Suprapubic skin (tissue), 4 donors: ENCODE measurements around the gene UBE4A. TPM values are rescaled to one million over a fixed set of nuclear protein-coding genes. Genes with fewer than 3 reads are reported as not detected.

Experiments used
- DNase-seq, 2 donors: peaks; one replicate each; pipeline ENCODE4 v3.0.0-alpha.2; 2019; ENCODE audit warnings: low spot score in 2 of 2
- H3K27ac ChIP-seq: fragments of 200-600 bp; sonication (generic); one replicate; pipeline ENCODE4 v1.5.1; 2019
- H3K27me3 ChIP-seq: fragments of 200-600 bp; sonication (generic); one replicate; pipeline ENCODE4 v1.5.1; 2019
- H3K36me3 ChIP-seq: fragments of 200-600 bp; sonication (generic); one replicate; pipeline ENCODE4 v1.5.1; 2019
- H3K4me1 ChIP-seq: fragments of 200-600 bp; sonication (generic); one replicate; pipeline ENCODE4 v1.5.1; 2019
- H3K4me3 ChIP-seq: fragments of 200-600 bp; sonication (generic); one replicate; pipeline ENCODE4 v1.5.1; 2019; ENCODE audit warnings: mild to moderate bottlenecking
- H3K9me3 ChIP-seq: fragments of 200-600 bp; sonication (generic); one replicate; pipeline ENCODE4 v1.5.1; 2019
- EP300 ChIP-seq: sonication (generic); formaldehyde crosslinking; IDR thresholded peaks from one replicate; pipeline ENCODE4 v1.6.1; 2017; ENCODE audit warnings: antibody characterized with exemption
- POLR2A ChIP-seq, 2 donors: fragments of 450-650 bp; IDR thresholded peaks; one replicate each; pipeline ENCODE4 v1.6.1; 2017; ENCODE audit warnings: antibody characterized with exemption in 2 of 2, mild to moderate bottlenecking in 2 of 2, moderate library complexity in 2 of 2
- POLR2AphosphoS5 ChIP-seq, 3 donors: sonication (generic); formaldehyde crosslinking; IDR thresholded peaks; one replicate each; pipeline ENCODE4 v1.6.1; 2017; ENCODE audit warnings: antibody characterized with exemption in 3 of 3
- WGBS: methylation state at CpG from one replicate; pipeline ENCODE4 v1.1.5; 2018; 5-methylcytosine and 5-hydroxymethylcytosine counted together
- total RNA-seq, 4 donors: library from RNA; depleted of rRNA; stranded (reverse); fragments of >200 nt; gene quantifications; one replicate each; pipeline ENCODE4 v1.1.0, GENCODE V29; 2016
- TF ChIP-seq, protein P1 (sequence below), 2 donors: fragments of 200-600 bp in 1 of 2; fragments of 450-650 bp in 1 of 2; sonication (generic) in 1 of 2; IDR thresholded peaks; one replicate each; pipeline ENCODE4 v1.5.1; 2016 to 2019; ENCODE audit warnings: antibody characterized with exemption in 2 of 2, mild to moderate bottlenecking in 1 of 2, moderate library complexity in 1 of 2

UBE4A gene
- total RNA-seq, 4 donors from 2014 or later = 37.0 to 81.8 (median 50.4) TPM

DNA sequence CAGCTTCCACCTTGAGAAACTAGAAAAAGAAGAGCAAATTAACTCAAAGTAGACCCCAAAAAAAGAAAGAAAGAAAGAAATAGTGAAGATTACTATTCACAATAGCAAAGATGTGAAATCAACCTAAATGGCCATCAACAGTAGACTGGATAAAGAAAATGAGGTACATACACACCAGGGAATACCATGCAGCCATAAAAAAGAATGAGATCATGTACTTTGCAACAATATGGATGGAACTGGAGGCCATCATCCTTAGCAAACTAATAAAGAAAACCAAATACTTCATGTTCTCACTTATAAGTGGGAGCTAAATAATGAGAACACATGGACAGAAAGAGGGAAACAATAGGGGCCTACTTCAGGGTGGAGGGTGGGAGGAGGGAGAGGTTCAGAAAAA lies 30.7 kb upstream of the UBE4A start:
- no peak for TF ChIP-seq EP300
- TF ChIP-seq, protein P1, sequence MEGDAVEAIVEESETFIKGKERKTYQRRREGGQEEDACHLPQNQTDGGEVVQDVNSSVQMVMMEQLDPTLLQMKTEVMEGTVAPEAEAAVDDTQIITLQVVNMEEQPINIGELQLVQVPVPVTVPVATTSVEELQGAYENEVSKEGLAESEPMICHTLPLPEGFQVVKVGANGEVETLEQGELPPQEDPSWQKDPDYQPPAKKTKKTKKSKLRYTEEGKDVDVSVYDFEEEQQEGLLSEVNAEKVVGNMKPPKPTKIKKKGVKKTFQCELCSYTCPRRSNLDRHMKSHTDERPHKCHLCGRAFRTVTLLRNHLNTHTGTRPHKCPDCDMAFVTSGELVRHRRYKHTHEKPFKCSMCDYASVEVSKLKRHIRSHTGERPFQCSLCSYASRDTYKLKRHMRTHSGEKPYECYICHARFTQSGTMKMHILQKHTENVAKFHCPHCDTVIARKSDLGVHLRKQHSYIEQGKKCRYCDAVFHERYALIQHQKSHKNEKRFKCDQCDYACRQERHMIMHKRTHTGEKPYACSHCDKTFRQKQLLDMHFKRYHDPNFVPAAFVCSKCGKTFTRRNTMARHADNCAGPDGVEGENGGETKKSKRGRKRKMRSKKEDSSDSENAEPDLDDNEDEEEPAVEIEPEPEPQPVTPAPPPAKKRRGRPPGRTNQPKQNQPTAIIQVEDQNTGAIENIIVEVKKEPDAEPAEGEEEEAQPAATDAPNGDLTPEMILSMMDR (IDR thresholded peaks at IDR 0.05) = no peak
- no peak for TF ChIP-seq POLR2A (IDR thresholded peaks at IDR 0.05)
- TF ChIP-seq POLR2AphosphoS5 (IDR thresholded peaks at IDR 0.05) = no peak
- Histone ChIP-seq H3K9me3 (no peaks in the 10 kb centered on the region), H3K27me3 (no peaks in the 10 kb centered on the region), H3K27ac (no peak overlapping the region), H3K36me3 (no peaks in the 10 kb centered on the region), H3K4me3 (no peak overlapping the region), H3K4me1 (no peaks in the 10 kb centered on the region)
- DNase-seq = no peak

DNA sequence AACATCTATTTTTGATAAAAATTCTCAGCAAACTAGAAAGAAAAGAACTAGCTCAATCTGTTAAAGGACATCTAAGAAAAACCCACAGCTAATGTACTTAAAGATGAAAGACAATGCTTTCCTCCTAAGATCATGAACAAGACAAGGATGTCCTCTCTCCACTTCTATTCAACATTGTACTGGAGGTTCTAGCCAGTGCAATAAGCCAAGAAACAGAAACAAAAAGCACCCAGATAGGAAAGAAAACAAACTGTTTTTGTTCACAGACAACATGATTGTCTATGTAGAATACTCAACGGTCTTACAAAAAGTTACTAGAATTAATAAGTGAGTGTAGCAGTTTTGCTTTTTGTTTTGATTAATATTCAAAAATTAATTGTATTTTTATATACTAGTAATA lies 24.7 kb upstream of the UBE4A start:
- no peak overlapping the region for H3K4me3 ChIP-seq
- no peak overlapping the region for H3K27ac ChIP-seq
- peaks cover 2% of the 10 kb centered on the region for H3K27me3 ChIP-seq
- 73% methylated on average over 1 of the region's 1 CpG for WGBS
- no peaks in the 10 kb centered on the region for H3K36me3 ChIP-seq
- no peaks in the 10 kb centered on the region for H3K9me3 ChIP-seq
- TF ChIP-seq POLR2AphosphoS5 (IDR thresholded peaks at IDR 0.05) = no peak
- no peak for TF ChIP-seq EP300
- TF ChIP-seq POLR2A (IDR thresholded peaks at IDR 0.05) = no peak
- TF ChIP-seq, protein P1 (IDR thresholded peaks at IDR 0.05) = no peak
- no peak for DNase-seq
- no peaks in the 10 kb centered on the region for H3K4me1 ChIP-seq

DNA sequence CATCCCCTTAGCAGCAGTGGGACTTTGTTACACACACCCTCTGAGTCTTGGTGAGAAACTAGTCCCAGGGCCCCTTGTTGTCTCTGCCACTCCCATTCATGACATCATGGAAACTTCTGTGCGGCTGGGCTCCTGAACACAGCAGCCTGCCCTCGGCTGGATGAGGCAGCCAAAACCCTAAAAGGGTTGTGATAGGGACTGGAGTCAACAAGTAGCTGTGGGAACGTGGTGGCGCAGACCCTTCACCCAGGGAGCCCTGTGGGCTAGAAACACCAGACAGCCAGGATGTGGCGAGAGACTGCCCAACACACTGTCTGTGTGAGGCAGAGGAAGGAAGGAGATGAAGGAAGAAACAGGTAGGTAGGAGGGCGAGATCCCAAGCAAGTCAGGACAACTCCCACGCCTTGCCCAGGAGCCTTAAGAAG lies 20.8 kb upstream of the UBE4A start:
- H3K9me3 ChIP-seq = no peaks in the 10 kb centered on the region

DNA sequence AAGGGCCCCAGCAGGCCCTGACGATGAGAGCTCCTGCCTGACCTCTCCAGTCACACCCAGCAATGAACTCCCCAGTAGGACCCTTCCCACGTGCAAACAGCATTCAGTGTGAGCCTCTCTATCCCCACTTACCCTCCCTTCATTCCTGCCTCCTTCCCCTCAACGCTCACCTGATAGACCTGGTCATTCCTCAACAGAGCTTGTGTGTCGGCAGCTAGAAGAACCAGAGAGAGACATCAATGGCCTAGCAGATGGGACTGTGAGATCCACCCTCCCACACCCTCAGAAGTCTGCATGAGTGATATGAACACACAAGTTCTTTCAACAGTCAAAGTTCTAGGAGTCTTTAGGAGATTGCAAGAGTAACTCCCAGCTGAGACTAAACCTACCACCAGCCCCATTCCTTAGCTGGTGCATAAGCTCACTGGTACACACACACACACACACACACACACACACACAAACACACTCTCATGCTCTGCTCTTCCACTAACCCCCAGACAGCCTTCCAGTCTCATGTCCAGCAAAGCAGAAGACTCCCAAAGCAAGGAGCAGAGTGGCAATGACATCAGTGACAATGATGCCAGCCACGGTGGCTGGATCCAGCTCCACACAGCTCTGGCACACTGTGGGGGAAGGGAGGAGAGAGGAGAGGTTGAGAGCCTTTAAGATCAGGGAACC lies 20.0 kb upstream of the UBE4A start:
- no peaks in the 10 kb centered on the region for H3K36me3 ChIP-seq
- 79% methylated on average over 5 of the region's 5 CpGs for WGBS
- no peaks in the 10 kb centered on the region for H3K4me1 ChIP-seq
- TF ChIP-seq, protein P1 (IDR thresholded peaks at IDR 0.05) = no peak
- TF ChIP-seq POLR2A (IDR thresholded peaks at IDR 0.05) = no peak
- TF ChIP-seq POLR2AphosphoS5 (IDR thresholded peaks at IDR 0.05) = no peak
- TF ChIP-seq EP300 = no peak
- H3K27ac ChIP-seq = no peak overlapping the region
- no peak for DNase-seq
- H3K27me3 ChIP-seq = peaks cover 8% of the 10 kb centered on the region
- H3K9me3 ChIP-seq = no peaks in the 10 kb centered on the region
- H3K4me3 ChIP-seq = no peak overlapping the region

More for the DNA sequence above, 20.8 kb upstream of the UBE4A start:
- Histone ChIP-seq H3K36me3 (no peaks in the 10 kb centered on the region), H3K4me1 (no peaks in the 10 kb centered on the region), H3K4me3 (no peak overlapping the region), H3K27me3 (peaks cover 2% of the 10 kb centered on the region), H3K27ac (no peak overlapping the region)
- no peak for DNase-seq
- 36% methylated on average over 7 of the region's 7 CpGs for WGBS
- no peak for TF ChIP-seq POLR2AphosphoS5 (IDR thresholded peaks at IDR 0.05)
- TF ChIP-seq, protein P1 (IDR thresholded peaks at IDR 0.05) = no peak
- TF ChIP-seq POLR2A (IDR thresholded peaks at IDR 0.05) = no peak
- no peak for TF ChIP-seq EP300

DNA sequence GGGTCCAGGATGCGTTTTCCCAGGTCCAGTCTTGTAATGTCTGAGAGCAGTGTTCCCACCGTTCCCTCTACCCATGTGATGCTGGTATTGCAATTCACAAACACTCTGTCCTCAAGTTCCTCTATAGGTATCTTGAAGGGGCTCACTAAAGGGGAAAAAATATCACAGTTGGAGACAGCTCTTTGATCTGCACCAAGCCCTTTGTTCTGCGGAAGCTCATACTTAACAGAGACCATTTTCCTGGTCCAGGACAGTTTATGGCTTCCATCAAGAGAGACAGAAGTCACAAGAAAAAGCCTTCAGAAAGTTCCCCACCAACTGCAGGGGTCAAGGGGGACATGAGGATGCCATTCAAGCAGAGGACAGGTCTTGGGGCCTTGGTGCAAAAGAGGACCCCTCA lies 19.0 kb upstream of the UBE4A start:
- DNase-seq = no peak
- Histone ChIP-seq H3K9me3 (no peaks in the 10 kb centered on the region), H3K4me3 (no peak overlapping the region), H3K4me1 (no peaks in the 10 kb centered on the region), H3K36me3 (no peaks in the 10 kb centered on the region), H3K27ac (no peak overlapping the region), H3K27me3 (peaks cover 10% of the 10 kb centered on the region)
- no peak for TF ChIP-seq POLR2AphosphoS5 (IDR thresholded peaks at IDR 0.05)
- 83% methylated on average over 3 of the region's 3 CpGs for WGBS

DNA sequence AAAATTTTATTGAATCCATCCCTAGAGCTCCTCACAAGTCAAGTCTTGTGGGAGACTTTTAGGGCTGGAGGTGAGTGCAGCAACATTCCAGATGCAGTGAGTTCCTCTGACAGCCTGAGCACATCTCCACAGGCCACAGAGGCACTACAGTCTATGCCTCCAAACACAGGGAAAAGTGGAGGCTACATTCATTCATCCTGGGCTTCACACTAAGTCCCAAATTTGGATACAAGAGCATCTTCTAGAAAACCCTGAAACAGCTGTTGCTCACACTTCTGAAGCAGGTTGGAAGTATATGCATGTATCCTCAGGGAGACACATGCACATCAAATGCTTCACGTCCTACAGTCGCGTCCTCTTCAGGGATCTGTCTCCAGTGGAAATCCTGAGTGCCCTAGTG lies 18.1 kb upstream of the UBE4A start:
- WGBS = 100% methylated on average over 3 of the region's 3 CpGs
- H3K4me1 ChIP-seq = no peaks in the 10 kb centered on the region
- H3K4me3 ChIP-seq = no peak overlapping the region
- H3K9me3 ChIP-seq = no peaks in the 10 kb centered on the region
- peaks cover 10% of the 10 kb centered on the region for H3K27me3 ChIP-seq
- H3K27ac ChIP-seq = no peak overlapping the region
- TF ChIP-seq EP300 (no peak), POLR2A (IDR thresholded peaks at IDR 0.05) (no peak), POLR2AphosphoS5 (IDR thresholded peaks at IDR 0.05) (no peak)
- TF ChIP-seq, protein P1 (IDR thresholded peaks at IDR 0.05) = no peak
- no peaks in the 10 kb centered on the region for H3K36me3 ChIP-seq
- DNase-seq = no peak
